HL-60 (cell line): ENCODE data around the gene ARHGAP11A.

Source experiments
- POLR2AphosphoS5 ChIP-seq: IDR thresholded peaks from 2 replicates; pipeline ENCODE4 v1.6.1; 2012; ENCODE audit warnings: low read depth
- TF ChIP-seq, protein P1 (sequence below): IDR thresholded peaks from one replicate; pipeline ENCODE4 v1.5.1; 2011; ENCODE audit warnings: low read length, control low read depth, inconsistent platforms; ENCODE audit not compliant: insufficient read depth

DNA sequence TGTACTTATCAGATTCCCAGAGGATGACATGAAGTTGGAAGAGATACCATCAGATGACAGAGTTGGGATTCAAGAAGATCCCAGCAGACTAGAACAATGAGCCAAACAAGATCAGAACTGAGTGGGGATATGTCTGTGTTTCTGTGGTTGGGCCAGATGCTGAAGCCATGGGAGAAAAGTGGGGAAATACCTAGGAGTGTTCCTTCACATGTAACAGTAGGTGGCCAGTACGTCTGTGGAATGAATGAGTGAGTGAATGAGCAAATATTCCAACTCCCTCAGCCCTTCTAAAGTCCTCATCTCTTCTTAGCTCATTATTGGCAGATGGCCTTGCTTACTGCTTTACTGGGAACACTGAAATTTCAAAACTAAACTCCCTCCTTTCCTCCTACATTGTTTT, 70.3 kb downstream of the ARHGAP11A start:
- TF ChIP-seq, protein P1, sequence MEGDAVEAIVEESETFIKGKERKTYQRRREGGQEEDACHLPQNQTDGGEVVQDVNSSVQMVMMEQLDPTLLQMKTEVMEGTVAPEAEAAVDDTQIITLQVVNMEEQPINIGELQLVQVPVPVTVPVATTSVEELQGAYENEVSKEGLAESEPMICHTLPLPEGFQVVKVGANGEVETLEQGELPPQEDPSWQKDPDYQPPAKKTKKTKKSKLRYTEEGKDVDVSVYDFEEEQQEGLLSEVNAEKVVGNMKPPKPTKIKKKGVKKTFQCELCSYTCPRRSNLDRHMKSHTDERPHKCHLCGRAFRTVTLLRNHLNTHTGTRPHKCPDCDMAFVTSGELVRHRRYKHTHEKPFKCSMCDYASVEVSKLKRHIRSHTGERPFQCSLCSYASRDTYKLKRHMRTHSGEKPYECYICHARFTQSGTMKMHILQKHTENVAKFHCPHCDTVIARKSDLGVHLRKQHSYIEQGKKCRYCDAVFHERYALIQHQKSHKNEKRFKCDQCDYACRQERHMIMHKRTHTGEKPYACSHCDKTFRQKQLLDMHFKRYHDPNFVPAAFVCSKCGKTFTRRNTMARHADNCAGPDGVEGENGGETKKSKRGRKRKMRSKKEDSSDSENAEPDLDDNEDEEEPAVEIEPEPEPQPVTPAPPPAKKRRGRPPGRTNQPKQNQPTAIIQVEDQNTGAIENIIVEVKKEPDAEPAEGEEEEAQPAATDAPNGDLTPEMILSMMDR: no peak
- no peak for TF ChIP-seq POLR2AphosphoS5
